HS-5 (cell line): ENCODE measurements around the gene PSME3IP1.
A peak's percentile ranks its signal among the peaks of the same experiment; 100 is the strongest.
"Not testable (repeated sequence)": the region's sequence is repeated elsewhere in the genome, so short reads cannot be mapped to it uniquely, and the experiment has no call there.

Experiments used
- DNase-seq: peaks from one replicate; pipeline ENCODE4 v3.0.0-alpha.2; 2012; ENCODE audit warnings: low read depth

Gene PSME3IP1, protein sequence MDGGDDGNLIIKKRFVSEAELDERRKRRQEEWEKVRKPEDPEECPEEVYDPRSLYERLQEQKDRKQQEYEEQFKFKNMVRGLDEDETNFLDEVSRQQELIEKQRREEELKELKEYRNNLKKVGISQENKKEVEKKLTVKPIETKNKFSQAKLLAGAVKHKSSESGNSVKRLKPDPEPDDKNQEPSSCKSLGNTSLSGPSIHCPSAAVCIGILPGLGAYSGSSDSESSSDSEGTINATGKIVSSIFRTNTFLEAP

DNA sequence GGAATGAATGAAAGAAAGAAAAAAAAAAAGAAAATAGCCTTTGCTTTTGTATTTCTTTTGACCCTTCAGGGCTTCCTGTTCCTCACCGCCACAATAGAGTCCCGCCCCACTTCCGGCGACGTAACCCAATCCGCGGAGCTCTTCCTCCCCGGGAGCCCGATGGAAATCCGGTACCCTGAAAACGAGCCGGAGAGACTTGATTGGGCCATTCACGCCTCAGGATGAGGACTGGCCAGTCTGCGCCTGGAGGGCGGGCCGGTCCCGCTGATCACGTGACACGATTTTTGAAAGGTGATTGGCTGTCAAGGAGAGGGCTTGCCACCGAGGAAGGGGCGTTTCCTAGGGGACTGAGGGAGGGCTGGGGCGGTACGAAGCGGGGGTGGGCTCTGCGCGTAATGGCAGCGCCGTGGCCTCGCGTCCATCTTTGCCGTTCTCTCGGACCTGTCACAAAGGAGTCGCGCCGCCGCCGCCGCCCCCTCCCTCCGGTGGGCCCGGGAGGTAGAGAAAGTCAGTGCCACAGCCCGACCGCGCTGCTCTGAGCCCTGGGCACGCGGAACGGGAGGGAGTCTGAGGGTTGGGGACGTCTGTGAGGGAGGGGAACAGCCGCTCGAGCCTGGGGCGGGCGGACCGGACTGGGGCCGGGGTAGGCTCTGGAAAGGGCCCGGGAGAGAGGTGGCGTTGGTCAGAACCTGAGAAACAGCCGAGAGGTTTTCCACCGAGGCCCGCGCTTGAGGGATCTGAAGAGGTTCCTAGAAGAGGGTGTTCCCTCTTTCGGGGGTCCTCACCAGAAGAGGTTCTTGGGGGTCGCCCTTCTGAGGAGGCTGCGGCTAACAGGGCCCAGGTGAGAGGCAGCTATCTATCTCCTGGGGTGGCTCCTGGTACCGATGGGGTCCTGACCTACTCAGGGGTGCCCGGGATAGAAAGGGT is at the start of gene PSME3IP1, which contains the start of gene RSPRY1:
PSME3IP1 (minus strand) TSS at position 95 of the 927 bp plus-strand sequence. CDS start 12,185 bp downstream, outside the sequence.
RSPRY1 (plus strand) TSS at position 385 of the 927 bp plus-strand sequence. CDS start 18,330 bp downstream, outside the sequence.
- peak; percentile 99 for DNase-seq

DNA sequence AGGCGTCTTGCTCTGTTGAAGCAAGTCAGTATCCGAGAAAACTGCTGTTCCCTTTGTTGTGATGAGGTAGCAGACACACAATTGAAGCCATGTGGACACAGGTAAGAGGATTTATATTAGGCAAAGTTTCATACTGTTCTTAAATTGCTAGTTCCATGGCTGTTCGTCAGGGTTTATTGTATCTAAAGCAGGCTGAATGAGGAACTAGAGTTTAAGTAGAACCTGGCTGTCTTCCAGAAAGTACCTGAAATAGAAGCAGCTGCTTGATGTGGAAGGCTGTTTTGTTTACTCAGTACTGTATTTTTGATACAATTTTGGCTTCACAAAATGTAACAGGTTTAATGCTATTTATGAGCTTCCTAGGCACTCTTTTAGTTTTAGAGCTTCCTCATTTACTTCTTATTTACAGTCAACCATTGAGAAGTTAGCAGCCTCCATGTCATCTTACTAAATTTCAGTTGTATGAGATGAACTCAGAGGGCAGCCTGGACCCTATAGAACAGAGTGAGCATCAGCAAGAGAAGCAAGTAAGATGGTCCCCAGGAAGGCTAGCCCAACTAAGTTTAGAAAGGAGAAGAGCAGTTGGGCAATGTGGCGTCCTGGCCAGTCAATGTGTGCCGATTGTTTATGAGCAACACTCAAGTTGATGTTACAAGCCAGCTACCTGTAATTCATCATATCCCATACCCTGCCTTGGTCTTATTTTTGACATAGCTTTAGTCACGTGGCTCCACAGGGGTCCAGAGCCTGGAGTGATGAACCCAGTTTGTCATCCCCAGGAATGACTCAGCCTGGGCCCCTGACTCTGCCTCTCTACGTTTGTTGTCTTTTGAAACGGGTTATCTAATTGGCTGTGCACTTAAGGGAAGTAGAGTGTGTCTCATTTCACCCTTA is 49.5 kb upstream of the PSME3IP1 start:
- peak; percentile 40 for DNase-seq

DNA sequence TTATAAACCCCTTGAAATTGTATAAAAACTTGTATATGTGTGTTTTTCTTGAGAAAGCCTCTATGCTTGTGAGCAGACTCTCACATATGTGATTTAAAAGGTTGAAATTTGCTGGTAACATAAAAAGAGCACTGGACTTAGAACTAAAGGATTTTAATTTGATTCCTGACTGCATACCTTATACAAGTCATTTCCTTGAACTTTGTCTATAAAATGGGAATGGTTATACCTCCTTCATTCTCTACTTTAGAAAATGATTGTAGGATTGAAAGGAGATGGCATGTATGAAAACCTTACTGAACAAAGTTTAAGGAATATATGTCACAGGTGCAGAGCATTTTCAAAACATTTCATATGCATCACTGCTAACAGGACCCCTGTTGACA is 48.9 kb upstream of the PSME3IP1 start:
- DNase-seq = no peak

DNA sequence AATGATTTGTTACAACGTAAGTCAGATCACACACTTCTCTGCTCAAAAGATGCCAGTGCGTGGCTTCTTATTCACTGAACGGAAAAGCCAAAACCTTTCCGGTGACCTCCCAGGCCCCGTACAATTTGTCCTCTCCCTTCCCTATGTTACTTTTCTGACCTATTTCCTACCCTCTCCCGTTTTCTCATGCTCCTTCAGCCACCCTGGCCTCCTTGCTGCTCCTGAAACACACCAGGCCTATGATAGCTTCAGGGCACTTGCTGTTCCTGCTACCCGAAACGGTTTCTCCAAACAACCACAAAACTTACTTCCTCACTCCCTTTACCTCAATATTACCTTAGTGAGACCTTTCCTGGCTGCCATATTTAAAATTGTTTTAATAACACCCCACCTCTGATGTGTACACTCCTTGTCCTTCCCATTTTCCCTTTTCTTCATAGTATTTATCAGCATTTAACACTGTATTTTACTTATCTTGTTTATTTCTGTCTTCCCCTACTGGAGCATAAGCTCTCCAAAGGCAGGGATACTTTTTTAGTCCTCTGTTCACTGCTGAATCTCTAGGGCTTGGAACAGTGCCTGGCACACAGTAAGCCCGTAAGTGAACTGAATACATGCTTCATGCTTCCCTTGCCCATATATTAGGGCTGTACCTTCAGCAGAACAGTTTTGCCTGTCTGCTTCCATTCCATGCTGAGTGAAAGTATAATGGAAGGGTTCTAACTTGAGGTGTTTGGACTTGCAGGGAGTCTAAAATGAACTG is 48.3 kb upstream of the PSME3IP1 start:
- DNase-seq = no peak

DNA sequence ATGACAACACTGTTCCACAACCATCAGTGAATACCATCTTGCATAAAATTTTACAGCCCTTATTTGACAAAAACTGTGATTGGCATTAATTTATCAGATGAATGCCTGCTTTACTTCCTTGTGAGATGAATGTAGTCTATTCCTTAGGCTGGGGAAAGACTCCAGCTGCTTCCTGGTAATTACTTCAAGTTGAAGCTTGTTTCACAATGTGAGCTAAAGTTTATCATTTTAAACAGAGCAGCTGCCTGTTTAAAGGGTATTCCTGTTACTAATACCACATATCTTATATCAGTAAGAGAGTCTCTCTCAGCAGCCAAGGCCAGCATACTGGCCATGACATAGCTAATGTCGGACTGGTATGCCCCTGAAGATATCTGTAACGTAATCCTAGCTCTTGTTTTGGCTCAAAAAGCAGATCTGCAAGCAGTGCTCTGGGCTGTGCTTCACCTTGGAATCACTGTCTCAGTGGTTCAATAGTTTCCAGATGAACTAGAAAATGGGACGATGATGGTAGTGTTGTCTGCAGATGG is 46.0 kb upstream of the PSME3IP1 start:
- DNase-seq = no peak

DNA sequence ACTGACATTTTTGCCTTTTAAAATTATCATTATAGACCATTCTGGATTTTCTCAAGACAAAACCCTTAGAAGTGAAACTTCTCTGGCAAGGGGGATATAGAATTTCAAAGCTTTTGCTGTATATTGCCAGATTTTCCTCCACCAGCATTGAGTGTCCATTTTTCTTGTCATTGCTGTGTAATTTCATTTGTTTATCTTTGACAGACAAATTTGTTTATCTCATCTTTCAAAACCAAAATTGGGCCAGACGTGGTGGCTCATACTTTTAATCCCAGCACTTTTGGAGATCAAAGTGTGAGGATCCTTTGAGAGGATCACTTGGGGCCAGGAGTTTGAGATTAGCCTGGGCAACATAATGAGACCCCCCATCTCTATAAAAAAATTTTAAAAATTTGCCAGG is 43.2 kb upstream of the PSME3IP1 start:
- DNase-seq = no peak

DNA sequence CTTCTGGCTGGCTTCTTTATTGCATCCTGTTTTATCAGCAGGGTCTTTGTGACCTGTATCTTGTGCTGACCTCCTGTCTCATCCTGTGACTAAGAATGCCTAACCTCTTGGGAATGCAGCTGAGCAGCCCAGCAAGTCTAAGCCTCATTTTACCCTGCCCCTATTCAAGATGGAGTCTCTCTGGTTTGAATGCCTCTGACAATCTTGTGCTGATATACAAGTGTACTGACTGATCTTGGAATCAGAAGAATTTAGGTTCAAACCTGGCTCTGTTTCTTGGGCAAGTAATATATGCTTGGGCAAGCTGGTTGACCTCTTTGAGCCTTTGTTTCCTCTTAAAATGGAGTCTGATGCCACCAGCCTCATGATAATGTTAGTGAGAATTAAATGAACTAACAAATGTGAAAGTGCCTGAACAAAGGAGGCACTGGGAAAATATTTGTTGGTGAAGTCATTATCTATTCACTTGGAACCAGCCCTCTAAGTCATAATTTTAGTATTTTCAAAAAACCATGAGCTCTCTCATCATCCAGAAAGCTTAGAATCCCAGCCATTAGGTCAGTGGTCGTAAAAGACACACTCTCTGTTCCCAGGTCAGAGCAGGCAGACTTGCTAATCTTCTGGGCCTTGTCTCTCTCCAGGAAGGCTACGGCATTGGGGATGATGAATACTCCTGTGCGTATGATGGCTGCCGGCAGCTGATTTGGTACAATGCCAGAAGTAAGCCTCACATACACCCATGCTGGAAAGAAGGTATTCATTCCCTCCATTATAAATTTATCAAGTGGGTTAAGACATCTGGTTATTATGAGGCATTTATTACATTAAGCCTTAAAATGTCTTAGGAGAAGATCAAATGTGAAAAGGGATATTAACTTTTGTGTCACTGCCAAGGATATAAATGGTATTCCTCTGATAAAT is 41.1 kb upstream of the PSME3IP1 start:
- no peak for DNase-seq

DNA sequence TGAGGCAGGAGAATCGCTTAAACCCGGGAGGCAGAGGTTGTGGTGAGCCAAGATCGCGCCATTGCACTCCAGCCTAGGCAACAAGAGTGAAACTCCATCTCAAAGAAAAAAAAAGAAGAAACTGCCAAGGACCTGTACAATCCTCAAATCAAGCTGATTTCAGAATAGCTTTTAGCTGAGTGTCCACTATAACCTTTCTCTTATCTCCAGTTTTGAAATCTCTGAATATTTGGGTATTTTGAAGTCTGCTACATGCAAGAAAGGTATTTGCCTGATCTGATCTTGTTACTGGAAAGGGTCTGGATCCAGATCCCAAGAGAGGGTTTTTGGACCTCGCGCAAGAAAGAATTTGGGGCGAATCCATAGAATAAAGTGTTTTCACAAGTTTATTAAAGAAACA is 40.1 kb upstream of the PSME3IP1 start:
- no peak for DNase-seq

DNA sequence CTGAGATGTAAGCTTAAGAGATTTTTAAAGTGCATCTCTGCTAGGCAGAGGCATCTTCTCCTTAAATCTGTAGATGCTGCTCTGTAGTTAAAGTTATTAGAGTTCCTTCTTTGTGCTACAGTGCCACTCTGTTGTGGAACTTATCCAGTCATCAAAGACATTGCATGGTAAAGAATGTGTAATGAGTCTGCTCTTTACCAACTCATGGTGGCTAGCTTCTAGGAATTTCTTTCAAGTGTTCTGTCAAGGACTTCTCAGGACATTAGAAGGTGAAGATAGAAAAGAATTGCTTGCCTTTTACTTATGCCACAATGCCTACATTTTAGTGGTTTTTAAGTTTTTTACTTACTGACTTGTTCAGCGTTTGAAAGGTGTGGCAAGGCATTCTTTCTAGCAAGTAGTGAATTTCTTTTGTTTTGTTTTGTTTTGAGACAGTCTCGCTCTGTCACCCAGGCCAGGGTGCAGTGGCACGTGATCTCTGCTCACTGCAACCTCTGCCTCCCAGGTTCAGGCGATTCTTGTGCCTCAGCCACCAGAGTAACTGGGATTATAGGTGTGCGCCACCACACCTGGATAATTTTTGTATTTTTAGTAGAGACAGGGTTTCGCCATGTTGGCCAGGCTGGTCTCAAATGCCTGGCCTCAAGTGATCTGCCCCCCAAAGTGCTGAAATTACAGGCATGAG is 39.0 kb upstream of the PSME3IP1 start:
- DNase-seq = no peak

DNA sequence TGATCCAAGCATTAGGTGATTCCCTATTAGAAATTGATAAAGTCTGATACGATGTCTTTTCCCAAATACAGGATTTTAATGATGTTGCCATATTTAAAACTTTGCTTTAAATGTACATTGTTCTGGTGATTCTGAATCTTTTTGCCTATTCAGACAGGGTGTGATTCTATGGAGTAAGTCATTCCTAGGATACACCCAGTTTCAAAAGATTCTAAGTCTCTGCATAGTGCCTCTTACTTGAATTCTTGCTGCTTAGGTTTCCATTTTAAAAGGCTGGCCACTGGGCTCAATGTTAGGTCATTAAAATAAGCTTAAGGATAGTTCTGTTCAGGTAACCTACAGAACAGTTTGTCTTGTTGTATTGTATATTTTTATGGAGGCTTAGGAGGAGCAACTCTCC is 37.2 kb upstream of the PSME3IP1 start:
- no peak for DNase-seq

DNA sequence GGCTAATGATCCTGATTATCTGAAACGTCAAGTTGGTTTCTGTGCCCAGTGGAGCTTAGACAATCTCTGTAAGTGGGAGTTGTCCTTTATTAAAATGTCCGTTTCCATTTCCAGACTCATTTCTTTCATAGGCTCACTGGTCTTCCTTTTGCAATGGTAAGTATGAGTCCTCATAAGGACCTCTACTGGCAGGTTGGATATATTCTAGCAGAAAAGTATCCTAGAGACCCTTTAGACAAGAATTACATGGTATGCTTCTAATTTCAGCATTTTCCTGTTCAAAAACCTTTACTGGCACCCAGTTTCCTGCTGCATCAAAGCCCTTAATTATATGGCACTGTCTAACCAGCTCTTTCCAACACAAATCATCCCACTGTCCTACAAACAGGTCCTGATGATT is 31.1 kb upstream of the PSME3IP1 start:
- no peak for DNase-seq

DNA sequence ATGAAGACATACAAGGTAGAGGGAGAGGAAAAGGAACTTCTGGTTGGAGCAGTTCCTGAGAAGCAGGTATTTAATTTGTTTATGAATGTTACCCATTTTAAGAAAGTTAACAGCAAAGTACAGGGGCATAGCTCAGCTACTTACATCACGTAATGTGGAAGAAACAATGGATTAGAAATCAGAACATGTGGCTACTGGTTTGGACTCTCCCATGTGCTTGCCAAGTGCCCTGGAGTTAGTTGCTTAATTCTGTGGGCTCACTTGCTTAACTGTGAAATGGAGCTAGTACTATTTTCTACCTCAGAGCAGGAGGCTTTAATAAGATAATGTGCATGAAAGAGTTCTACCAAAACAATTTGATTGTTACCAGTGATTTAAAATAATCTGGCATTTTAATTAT is 27.6 kb upstream of the PSME3IP1 start:
- DNase-seq = no peak

DNA sequence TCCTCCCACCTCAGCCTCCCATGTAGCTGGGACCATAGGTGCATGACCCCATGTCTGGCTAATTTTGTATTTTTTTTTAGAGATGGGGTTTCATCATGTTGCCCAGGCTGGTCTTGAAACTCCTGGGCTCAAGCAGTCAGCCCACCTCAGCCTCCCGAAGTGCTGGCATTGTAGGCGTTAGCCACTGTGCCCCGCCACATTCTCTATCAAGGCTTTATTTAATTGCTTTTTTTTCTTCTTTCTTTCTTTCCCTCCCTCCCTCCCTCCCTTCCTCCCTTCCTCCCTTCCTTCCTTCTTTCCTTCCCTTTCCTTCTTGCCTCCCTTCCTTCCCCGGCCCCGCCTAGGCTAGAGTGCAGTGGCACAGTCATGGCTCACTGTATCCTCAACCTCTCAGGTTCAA is 23.9 kb upstream of the PSME3IP1 start:
- no peak for DNase-seq

DNA sequence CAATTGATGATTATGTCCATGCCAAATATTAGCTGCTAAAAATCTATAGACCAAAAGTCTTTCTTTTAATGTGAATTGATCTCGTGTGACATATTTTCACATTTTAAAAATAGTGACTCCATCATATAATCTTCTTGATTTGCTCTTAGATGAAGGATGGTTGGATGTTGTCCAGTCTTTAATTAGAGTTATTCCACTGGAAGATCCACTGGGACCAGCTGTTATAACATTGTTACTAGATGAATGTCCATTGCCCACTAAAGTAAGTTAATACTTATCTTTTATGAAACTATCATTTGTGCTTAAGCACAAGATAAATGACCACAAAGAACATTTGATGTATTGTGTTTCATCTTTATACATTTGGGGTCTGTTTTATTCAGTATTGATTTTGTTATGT is 23.1 kb upstream of the PSME3IP1 start:
- DNase-seq = no peak

DNA sequence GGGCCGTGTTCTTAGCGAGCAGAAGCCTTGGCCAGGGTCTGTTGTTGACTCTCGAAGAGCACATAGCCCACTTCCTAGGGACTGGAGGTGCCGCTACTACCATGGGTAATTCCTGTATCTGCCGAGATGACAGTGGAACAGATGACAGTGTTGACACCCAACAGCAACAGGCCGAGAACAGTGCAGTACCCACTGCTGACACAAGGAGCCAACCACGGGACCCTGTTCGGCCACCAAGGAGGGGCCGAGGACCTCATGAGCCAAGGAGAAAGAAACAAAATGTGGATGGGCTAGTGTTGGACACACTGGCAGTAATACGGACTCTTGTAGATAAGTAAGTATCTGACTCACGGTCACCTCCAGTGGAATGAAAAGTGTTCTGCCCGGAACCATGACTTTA is 18.8 kb upstream of the PSME3IP1 start:
- no peak for DNase-seq

DNA sequence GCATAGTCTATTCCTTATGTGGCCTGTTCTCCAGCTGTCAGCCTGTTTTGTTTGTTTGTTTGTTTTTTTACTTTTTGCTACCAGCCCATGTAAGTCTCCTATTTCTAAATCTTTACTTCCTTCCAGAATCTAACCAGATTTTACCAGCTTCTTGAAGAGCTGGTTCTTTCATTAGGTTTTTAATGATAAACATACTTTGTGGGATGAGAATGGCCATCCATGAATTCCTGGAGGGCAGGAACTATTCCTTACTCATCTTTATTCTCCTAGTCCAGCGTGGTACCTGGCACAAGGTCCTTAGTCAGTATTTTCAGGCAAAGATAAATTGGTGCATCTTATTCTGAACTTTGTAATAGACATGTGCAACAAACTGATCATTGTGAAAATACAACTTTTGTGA is 17.6 kb upstream of the PSME3IP1 start:
- DNase-seq = no peak

DNA sequence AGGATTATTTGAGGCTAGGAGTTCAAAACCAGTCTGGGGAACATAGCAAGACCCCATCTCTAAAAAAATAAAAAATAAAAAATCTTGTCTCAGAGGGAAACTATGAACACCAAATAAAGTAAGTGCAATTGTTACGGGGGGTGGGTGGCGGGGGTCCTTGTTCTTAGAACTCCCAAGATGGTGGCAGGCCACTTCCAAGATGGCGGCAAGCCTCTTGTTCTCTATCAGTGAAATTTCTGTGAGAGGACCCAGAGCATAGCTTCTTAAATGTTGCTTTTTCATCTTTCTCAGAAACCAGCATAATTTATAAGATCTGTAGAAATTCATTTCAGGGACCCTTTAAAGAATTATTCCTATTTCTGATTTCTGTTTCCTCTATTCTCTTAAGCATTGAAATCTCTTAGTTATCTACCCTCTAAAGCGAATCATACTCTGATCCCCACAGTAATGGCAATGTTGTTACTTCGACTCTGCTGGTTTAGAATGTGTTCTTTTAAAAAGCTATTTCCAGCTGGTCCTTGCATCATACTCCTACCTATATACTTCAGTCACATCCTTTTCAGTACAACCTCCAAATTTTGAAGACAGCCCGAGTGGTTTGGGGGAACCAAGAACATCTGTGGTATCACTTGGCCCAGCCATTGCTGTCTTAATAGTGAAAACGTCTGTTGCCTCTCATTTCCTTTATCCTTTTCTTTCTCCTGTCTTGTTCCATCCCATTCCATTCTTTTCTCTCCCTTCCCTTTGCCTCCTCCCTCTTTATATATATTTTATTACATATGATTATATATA is 16.5 kb upstream of the PSME3IP1 start:
- no peak for DNase-seq

DNA sequence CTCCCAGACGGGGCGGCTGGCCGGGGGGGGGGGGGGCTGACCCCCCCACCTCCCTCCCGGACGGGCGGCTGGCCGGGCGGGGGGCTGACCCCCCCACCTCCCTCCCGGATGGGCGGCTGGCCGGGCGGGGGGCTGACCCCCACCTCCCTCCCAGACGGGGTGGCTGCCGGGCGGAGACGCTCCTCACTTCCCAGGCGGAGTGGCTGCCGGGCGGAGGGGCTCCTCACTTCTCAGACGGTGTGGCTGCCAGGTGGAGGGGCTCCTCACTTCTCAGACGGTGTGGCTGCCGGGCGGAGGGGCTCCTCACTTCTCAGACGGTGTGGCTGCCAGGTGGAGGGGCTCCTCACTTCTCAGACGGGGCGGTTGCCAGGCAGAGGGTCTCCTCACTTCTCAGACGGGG is 15.1 kb upstream of the PSME3IP1 start:
- not testable (repeated sequence) for DNase-seq

DNA sequence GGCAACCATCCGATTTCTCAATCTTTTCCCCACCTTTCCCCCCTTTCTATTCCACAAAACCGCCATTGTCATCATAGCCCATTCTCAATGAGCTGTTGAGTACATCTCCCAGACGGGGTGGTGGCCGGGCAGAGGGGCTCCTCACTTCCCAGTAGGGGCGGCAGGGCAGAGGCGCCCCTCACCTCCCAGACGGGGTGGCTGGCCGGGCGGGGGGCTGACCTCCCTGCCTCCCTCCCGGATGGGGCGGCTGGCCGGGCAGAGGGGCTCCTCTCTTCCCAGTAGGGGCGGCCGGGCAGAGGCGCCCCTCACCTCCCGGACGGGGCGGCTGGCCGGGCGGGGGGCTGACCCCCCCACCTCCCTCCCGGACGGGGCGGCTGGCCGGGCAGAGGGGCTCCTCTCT is 14.5 kb upstream of the PSME3IP1 start:
- not testable (repeated sequence) for DNase-seq
